Transverse colon (tissue), 4 donors: Measurements from ENCODE around the gene WDR48. TPM values are rescaled to one million over a fixed set of nuclear protein-coding genes. Genes with fewer than 3 reads are reported as not detected.

ENCODE experiments used
- DNase-seq: peaks from one replicate; pipeline ENCODE4 v3.0.0-alpha.2; 2019
- H3K27ac ChIP-seq, 4 donors: fragments of 200-600 bp; sonication (generic); 2 replicates each; pipeline ENCODE4 v1.5.1; 2016 to 2018; ENCODE audit warnings: inconsistent platforms in 4 of 4
- H3K27me3 ChIP-seq: fragments of 200-600 bp; sonication (generic); 2 replicates; pipeline ENCODE4 v1.5.1; 2017; ENCODE audit warnings: inconsistent platforms
- H3K36me3 ChIP-seq, 4 donors: fragments of 200-600 bp; sonication (generic); 2 replicates each; pipeline ENCODE4 v1.5.1; 2017 to 2019; ENCODE audit warnings: inconsistent platforms in 4 of 4
- H3K4me1 ChIP-seq, 4 donors: fragments of 200-600 bp; sonication (generic); 2 replicates each; pipeline ENCODE4 v1.5.1; 2017 to 2020; ENCODE audit warnings: inconsistent platforms in 4 of 4
- H3K4me3 ChIP-seq, 4 donors: fragments of 200-600 bp; sonication (generic); 1 replicate in 1 of 4; 2 replicates in 3 of 4; pipeline versions ENCODE4 v1.5.1 to v1.6.1; 2017 to 2019; ENCODE audit warnings: inconsistent platforms in 4 of 4
- H3K9me3 ChIP-seq, 2 donors: fragments of 200-600 bp; sonication (generic); 2 replicates each; pipeline ENCODE4 v1.5.1; 2017 to 2019; ENCODE audit warnings: inconsistent platforms in 2 of 2
- CTCF ChIP-seq, 5 experiments: fragments of 200-600 bp in 3 of 5; fragments of 450-650 bp in 2 of 5; sonication (generic) in 3 of 5; IDR thresholded peaks; 1 replicate in 2 of 5; 2 replicates in 3 of 5; pipeline ENCODE4 v1.5.1; 2016 to 2017; ENCODE audit warnings: antibody characterized with exemption in 5 of 5, inconsistent platforms in 3 of 5, mild to moderate bottlenecking in 2 of 5, moderate library complexity in 1 of 5
- EP300 ChIP-seq: sonication (generic); formaldehyde crosslinking; IDR thresholded peaks from one replicate; pipeline ENCODE4 v1.6.1; 2017; ENCODE audit warnings: antibody characterized with exemption, low read depth
- POLR2A ChIP-seq: fragments of 450-650 bp; IDR thresholded peaks from one replicate; pipeline ENCODE4 v1.6.1; 2016; ENCODE audit warnings: antibody characterized with exemption, mild to moderate bottlenecking, moderate library complexity
- POLR2AphosphoS5 ChIP-seq, 3 donors: sonication (generic); formaldehyde crosslinking; IDR thresholded peaks; one replicate each; pipeline ENCODE4 v1.6.1; 2016; ENCODE audit warnings: antibody characterized with exemption in 3 of 3
- WGBS, 2 donors: methylation state at CpG; one replicate each; pipeline ENCODE4 v1.1.5; 2018; ENCODE audit warnings: low coverage in 1 of 2; 5-methylcytosine and 5-hydroxymethylcytosine counted together
- in situ Hi-C, 4 donors: fragments of 200-750 bp; cut with MboI; loops; one replicate each; pipeline versions ENCODE4 v1.15.0 to v1.15.1; 2017; ENCODE audit warnings: low sequenced_read_pairs in 3 of 4, low pct_ligation_motif_present in 1 of 4, low pct_unique_long_range_greater_than_20kb in 1 of 4
- intact Hi-C: fragments of 100-400 bp; cut with DNase I; formaldehyde crosslinking; loops from one replicate; pipeline ENCODE4 v1.15.1; 2023; ENCODE audit warnings: low total_unique reads
- total RNA-seq, 4 donors: library from RNA; depleted of rRNA; stranded (reverse); fragments of >200 nt; gene quantifications; one replicate each; pipeline ENCODE4 v1.1.0, GENCODE V29; 2016

WDR48 gene
- total RNA-seq, 4 donors from 2014 or later = 31.0 to 47.6 (median 36.2) TPM

GRCh38 chr3:39140341-39140971 lies 88.6 kb downstream of the WDR48 start:
- intact Hi-C loops = loop anchor here (5.0 kb wide), 1 partner anchor 42 kb away; no protein-coding TSS in a partner anchor
- H3K36me3 ChIP-seq = peaks cover 0 to 30% (median 11%) of the 10 kb centered on the region in 4 donors
- DNase-seq = no peak
- H3K27ac ChIP-seq = peak overlapping the region; percentile 81 to 92 (median 84)
- H3K9me3 ChIP-seq = no peaks in the 10 kb centered on the region
- no peak overlapping the region for H3K4me3 ChIP-seq
- TF ChIP-seq POLR2A = no peak
- TF ChIP-seq CTCF (IDR thresholded peaks at IDR 0.05) = no peak
- no peak for TF ChIP-seq EP300
- TF ChIP-seq POLR2AphosphoS5 (IDR thresholded peaks at IDR 0.05) = no peak
- H3K27me3 ChIP-seq = no peaks in the 10 kb centered on the region
- H3K4me1 ChIP-seq = peaks cover 29 to 52% (median 43%) of the 10 kb centered on the region in 4 donors
- in situ Hi-C loops = no loop called here
- 60 to 75% methylated on average over 1 to 2 of the region's 2 CpGs for WGBS, 2 donors

DNA sequence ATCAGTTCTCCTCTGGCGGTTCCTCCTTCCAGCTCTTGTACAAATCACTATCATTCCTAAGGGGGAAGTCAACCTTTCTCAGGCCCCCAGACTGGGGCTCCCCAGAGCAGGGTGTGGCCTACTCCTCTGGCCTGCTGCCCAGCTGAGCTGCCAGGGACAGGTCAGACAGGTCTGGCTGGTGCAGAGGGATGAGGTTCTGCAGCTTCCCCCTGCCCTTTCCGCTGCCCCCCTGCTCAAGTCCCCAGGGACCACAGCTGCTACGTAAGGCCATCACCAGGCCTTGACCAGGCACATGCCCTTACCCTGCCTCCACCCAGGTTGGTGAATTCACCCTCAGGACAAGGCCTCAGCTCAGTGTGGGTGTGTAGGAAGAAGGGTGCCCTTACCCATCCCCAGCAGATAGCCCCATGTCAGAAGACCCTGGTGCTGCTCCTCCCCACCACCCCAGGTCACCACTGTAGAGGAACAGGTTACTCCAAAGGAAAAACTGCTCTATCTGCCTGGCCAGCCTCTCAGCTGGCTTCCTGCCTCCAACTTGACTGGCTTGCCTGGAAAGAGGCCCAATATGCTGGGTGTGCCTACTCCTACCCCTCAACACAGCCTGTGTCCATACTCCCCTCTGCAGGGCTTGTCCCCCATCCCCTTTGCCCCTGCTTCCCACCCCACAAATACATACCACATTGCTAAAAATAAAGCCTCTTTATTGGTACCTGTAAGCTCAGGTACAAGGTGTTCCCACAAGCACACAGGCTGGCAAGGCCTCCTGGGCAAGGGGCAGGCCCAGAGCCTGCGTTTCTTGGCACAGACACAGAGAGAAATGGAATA lies 89.6 kb downstream of the WDR48 start:
- no peak overlapping the region for H3K4me3 ChIP-seq
- 36 to 63% methylated on average over 1 to 4 of the region's 4 CpGs for WGBS, 2 donors
- no peaks in the 10 kb centered on the region for H3K9me3 ChIP-seq
- TF ChIP-seq CTCF (IDR thresholded peaks at IDR 0.05) (no peak), POLR2AphosphoS5 (IDR thresholded peaks at IDR 0.05) (peak in 2 of 3 donors; percentile 70 to 81), POLR2A (peak; percentile 8), EP300 (peak; percentile 56)
- H3K36me3 ChIP-seq = peaks cover 0 to 30% (median 11%) of the 10 kb centered on the region in 4 donors
- no peaks in the 10 kb centered on the region for H3K27me3 ChIP-seq
- H3K27ac ChIP-seq = peak overlapping the region; percentile 81 to 92 (median 84)
- peaks cover 38 to 62% (median 51%) of the 10 kb centered on the region in 4 donors for H3K4me1 ChIP-seq
- intact Hi-C loops (loop anchor here (5.0 kb wide), 1 partner anchor 41 kb away; no protein-coding TSS in a partner anchor), in situ Hi-C loops (no loop called here)
- DNase-seq = peak; percentile 91

DNA sequence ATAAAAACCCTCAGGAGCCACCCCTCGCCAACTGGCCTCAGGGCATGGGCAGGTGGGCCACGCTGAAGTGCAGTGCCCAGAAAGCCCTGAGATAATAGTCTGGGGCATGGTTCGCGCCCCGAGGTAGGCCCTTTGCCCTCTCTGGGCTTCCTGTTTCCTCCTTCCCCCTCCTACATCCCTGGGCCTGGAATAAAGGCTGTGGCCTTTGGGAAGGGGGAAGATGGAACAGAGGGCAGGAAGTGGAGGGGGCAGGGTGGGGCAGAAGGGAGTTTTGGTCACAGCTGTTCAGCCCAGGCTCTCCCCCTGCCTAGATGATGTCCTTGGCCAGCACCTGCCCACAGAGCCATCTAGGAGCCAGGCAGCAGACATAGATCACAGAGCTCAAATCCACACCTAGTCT lies 90.3 kb downstream of the WDR48 start:
- peaks cover 44 to 69% (median 58%) of the 10 kb centered on the region in 4 donors for H3K4me1 ChIP-seq
- no peaks in the 10 kb centered on the region for H3K9me3 ChIP-seq
- no peak for TF ChIP-seq EP300
- peak in 1 of 3 donors; percentile 70 for TF ChIP-seq POLR2AphosphoS5 (IDR thresholded peaks at IDR 0.05)
- TF ChIP-seq CTCF (IDR thresholded peaks at IDR 0.05) = no peak
- TF ChIP-seq POLR2A = peak; percentile 36
- in situ Hi-C loops (no loop called here), intact Hi-C loops (loop anchor here (5.0 kb wide), 1 partner anchor 40 kb away; no protein-coding TSS in a partner anchor)
- peak overlapping the region; percentile 81 to 92 (median 84) for H3K27ac ChIP-seq
- H3K27me3 ChIP-seq = no peaks in the 10 kb centered on the region
- peak; percentile 73 for DNase-seq
- H3K4me3 ChIP-seq = no peak overlapping the region
- peaks cover 0 to 30% (median 11%) of the 10 kb centered on the region in 4 donors for H3K36me3 ChIP-seq
- 49 to 58% methylated on average over 2 to 5 of the region's 5 CpGs for WGBS, 2 donors
